NCI-H345 treated with DMSO at 0.1 percent for 48 hours (cell line): ENCODE data around the gene VAC14.
A peak's percentile ranks its signal among the peaks of the same experiment; 100 is the strongest.

Experiments used
- DNase-seq: peaks from one replicate; lab custom pipeline; 2025; ENCODE audit not compliant: unreplicated experiment; lab: John Stamatoyannopoulos, UW

The VAC14 gene

DNA sequence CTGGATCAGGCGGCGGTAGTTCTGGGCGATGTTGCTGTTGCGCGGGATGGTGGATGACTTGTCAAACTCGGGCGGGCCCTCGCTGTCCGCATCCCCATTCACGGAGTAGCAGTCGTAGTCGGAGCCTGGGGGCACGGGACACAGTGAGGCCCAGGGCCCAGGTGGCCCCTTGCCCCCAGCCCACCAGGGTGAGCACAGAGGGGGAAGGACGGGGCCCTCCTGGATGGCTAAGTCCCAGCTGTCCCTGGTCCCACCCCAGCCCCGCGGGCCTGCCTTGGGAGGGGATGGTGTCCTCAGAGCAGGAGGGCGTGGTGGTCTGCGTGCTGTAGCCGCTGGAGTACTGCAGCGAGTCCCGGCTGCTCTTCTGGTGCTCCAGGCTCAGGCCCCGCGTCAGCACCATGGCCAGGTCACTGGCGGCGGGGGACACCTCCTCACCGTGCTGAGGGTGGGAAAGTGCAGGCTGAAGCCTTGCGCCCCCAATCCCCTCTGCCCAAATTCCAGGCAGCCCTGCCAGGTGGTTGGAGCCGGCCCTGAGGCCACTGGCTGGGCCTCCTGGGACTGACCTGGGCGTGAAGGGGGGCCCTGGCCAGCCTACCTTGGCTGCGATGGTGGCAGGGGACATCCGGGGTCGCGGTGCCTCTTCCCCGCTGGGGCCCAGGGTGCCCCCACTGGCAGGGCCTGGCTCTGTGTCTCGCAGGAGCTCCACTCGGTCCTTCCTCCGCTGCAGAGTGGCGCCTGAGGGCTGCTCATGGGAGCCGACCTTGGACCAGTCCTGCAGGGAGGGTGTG lies 136.4 kb downstream of the VAC14 start:
- DNase-seq, result no peak

DNA sequence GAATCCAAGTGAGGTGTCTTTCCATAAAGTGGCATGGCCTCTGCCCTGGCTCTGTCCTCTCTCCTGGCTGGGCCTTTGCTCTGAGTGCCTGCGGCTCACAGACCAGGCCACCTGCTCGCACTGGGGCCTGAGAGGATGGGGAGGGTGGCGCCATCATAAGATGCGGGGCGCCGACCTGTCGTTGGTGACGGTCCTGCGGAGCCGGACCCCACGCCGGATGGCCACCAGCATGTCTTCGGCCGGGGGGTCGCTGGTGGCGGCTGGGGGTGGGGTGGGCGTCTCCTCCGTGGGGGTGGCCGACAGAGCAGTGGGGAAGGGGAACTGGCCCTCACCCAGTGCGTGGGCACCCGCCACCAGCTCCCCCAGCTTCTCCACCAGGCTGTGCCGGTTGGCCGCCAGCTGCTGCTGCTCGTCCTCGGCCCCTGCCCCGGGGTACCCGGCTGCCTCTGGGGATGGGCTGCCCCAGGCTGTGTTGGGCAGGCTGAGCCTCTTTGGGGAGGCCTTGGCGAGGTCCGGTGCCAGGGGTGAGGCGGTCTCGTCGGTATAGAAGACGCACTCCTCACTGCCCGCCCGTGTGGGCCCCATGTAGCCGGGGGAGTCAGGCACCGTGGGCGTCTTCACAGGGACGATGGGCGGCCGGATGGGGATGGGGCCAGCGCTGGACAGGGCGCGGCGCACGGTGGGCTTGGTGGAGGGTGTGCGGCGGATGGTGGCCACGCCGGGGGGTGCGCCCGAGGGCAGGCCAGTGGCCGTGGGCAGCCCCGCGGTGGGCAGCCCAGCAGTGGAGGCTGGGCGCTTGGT lies 137.2 kb downstream of the VAC14 start:
- no peak for DNase-seq

DNA sequence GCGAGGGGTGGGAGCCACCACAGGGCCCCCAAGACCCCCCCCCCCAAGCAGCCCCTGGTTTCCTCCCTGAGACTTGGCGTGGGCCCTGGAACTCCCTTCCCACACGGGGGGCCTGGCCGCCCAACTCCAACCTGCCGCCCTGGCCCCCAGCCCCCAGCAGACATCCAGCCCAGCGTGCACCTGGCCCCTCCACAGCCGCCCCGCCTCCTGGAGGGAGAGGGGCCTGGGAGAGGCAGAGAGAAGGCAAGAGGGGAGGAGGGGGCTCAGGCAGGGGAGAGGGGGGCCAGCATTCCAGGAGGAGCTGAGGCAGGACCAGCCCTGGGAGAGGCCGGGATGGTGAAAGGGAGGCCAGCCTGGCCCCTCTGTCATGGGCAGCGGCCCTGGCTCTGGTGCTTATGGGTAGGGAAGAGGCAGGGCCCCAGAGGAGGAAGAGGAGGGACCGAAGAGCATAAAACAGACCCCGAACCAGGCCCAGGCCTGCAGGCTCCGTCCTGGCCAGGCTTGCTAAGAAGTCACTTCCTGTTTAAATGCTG lies 137.9 kb downstream of the VAC14 start:
- DNase-seq, result no peak

DNA sequence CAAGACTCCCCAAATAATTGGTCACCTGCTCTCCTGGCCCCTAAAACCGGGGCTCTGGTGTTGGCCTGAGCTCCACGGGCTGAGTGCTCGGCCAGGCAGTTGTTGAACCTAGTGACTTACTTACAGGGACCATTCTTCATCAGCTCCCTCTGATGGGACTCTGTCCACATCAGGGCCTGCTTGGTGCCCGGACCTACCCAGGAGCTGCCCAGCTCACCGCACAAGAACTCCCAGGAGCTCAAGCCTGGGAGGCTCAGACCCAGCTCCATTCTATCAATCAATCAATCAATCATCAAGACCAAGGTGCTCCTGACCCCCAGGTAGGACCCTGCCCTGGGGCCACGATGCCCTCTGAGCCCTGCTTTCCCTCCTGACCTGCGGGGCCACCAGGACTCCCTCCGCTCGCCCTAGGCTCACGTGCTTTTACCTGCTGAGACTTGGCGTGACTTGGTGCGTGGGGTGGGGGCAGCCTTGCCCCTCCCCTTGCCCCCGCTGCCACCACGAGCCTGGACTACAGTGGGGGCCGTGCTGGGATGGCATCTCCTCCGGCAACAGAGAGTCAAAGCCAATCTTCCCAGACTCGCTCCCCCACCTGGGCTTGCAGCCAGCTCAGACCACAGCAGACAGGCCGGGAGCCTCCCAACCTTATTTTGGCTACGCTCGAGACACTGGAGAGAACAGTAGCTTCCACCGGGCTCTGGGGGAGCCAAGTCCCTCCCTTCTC lies 138.9 kb downstream of the VAC14 start:
- no peak for DNase-seq

DNA sequence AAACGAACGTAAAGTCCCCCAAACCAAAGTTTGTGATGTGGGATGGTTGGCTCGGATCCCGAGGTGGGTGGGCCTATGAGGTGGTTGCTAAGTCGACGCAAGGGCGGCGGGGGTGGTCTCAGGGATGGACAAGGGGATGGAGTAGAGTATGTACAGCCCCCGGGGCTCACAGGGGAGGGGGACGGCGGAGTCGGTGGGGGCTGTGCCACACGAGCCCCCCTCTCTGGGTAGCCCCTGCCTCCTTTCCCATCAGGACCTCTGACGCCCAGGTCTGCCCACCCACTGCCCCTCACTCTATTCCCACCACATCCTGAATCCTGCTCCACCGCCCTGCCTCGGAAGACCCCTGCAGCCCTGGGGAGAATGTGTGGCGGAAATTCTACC lies 139.4 kb downstream of the VAC14 start:
- no peak for DNase-seq

DNA sequence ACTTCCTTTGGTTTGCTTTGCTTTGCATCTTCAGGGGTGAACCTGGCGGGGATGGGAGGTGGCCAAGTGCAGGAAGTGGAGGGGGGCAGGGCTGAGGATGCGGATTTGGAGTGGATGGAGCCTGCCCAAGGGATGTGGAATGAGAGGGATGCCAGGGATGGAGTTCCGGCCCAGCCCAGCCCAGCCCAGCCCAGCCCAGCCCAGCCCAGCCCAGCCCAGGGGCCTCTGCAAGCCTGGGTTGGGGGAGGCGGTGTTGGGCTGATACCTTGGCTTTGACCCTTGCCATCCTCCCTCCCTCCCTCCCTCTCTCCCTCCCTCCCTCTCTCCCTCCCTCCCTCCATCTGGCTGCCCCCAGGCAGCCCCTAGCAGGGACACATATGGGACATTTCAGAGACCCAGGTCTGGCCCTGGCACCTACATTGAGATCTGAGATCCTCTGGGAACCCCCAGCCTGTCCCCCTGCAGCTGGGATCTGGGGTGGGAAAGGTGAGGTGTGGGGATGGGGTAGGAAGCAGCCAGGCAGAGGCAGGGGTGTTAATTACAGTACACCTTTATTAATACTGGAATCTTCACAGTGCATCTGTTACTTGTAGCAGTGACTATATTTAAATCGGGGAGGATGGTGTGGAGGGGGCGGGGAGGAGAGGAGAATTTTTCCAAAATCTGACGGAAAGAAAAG lies 140.1 kb downstream of the VAC14 start:
- no peak for DNase-seq

DNA sequence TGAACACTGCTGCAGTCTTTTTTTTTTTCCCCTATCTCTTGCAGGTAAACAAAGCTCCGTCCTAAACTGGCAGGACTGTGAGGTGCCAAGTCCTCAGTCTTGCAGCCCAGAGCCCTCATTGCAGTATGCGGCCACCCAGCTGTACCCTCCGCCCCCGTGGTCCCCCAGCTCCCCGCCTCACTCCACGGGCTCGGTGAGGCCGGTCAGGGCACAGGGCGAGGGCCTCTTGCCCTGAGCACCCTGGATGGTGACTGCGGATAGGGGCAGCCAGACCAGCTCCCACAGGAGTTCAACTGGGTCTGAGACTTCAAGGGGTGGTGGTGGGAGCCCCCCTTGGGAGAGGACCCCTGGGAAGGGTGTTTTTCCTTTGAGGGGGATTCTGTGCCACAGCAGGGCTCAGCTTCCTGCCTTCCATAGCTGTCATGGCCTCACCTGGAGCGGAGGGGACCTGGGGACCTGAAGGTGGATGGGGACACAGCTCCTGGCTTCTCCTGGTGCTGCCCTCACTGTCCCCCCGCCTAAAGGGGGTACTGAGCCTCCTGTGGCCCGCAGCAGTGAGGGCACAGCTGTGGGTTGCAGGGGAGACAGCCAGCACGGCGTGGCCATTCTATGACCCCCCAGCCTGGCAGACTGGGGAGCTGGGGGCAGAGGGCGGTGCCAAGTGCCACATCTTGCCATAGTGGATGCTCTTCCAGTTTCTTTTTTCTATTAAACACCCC lies 140.8 kb downstream of the VAC14 start:
- DNase-seq, result no peak

DNA sequence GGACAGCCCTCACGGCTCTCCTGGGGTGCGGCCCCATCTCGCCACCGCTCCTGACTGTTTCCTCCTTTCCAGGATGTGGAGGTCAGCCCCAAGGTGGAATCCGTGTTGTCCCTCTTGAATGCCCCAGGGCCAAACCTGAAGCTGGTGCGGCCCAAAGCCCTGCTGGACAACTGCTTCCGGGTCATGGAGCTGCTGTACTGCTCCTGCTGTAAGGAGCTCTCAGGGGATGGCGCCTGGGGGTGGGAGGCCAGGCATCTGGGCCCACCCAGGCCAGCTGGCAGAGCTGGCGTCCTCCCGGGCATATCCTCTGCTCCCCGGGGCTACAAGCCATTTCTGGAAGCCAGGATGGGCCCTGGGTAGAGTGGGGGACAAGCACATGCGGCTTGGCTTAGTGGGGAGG lies 141.4 kb downstream of the VAC14 start:
- no peak for DNase-seq

DNA sequence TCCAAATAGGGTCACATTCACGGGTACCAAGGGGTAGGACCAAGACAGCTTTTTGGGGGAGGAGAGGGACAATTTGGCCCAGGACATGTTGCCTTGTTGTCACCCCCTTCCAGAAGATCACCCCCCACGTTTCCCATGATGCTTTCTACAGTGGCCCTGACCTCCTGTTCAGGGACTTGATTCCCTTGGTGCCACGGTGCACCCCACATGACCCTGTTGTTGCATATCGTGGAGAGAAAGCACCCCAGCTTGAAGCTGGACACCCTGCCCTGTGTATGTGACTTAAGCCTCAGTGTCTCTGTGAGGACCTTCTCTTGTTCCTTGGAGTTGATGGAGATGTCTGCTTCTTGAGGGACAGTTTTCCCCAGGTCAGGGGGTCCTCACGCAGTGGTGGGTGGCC lies 142.0 kb downstream of the VAC14 start:
- no peak for DNase-seq

DNA sequence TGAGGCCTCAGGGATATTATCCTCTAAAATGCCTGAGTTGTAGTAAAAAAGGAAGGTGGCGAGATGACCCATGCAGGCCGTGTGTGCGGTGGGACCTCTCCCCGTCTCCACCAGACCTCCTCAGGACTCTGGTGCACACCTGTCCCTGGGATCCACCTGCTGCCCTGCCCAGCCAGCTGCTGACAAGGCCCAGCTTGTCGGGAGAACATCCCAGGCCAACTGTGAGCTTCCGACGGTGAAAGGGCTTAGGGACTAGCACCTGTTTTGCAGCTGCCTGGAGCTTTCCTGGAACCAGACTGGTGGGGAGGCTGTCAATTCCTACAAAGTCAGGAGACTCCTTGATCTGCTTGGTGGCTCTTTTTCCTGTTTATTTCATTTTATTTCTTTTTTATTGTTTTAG lies 143.0 kb downstream of the VAC14 start:
- DNase-seq, result no peak

DNA sequence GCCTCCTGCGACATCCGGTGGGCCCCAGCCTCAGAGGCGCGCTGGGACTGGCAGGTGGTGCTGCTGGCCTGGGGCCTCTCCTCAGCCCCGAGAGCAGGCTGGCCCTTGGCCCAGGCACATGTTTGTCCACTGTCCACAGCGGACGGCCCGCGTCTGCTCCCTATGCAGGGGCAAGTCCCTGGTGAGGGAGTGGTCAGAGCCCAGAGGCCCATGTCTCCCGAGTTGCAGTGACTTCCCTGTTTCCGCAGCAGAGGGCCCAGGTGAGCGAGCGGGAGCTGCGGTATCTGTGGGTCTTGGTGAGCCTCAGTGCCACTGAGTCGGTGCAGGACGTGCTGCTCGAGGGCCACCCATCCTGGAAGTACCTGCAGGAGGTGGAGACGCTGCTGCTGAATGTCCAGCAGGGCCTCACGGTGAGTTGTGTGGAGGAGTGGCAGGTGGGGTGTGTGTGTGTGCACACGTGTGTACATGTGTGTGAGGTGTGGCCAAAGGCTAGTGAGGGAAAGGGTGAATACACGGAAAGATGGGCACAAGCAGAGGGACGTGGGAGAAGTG lies 144.2 kb downstream of the VAC14 start:
- DNase-seq, result no peak

DNA sequence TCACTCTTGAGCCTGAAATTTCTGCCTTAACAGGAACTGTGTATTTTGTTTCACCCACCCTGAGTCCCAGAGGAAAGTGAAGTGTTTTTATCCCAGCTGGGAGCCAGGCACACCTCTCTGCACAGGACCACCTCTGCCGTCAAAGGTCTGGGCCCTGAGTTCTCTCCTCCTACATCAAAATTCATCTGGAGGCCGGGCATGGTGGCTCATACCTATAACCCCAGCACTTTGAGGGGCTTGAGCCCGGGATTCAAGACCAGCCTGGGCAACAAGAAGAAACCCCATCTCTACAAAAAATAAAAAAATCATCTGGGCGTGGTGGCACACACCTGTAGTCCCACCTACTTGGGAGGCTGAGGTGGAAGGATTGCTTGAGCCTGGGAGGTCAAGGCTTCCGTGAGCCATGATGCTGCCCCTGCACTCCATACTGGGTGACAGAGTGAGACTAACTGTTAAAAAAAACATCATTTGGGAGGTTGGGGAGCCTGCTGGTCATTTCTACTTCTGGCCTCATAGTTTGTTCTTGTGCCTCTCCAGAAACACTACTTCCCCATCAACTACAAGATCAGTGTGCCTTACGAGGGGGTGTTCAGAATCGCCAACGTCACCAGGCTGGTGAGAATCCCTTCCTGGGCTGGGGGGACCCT lies 144.8 kb downstream of the VAC14 start:
- no peak for DNase-seq

DNA sequence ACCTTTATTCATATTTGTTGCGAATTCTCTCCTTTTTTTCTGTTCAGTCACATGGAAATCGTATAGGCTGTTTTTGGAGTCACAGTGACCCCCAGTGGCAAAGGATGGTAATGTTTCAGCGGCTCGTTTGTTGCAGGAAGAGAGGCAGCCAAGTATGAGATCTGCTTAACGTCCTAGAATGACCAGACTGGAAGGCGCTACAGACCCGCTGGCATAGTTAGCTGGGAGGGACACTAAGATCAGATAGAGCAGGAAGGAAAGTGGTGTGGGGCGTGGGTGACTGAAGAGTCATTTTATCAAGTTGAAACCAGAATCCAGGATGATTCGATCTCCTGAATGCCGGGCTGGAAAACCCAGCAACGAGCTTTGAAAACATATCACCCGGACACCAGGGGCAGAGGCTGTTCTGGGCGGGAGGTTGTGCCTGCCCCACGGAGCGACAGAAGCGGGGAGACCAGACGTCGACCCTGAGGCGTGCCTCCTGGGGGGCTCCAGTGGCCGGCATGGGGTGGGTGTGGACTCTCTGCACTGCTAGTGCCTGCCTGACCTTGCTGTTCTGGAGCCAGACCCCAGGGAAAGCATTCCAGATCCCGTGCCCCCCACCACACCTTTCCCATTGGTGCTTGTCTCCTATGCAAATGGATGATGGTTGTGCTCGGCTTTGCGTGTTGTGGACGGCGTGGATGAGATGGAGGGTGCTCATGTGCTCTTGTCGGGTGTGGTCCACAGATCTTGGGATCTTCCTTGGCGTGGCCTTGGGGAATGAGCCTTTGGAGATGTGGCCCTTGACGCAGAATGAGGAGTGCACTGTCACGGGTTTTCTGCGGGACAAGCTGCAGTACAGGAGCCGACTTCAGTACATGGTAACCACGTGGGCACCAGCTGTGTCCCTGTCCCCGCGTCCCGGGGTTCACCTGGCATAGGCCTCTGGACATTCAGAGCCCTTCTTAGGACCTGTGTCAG lies 146.9 kb downstream of the VAC14 start:
- peak; percentile 30 for DNase-seq

DNA sequence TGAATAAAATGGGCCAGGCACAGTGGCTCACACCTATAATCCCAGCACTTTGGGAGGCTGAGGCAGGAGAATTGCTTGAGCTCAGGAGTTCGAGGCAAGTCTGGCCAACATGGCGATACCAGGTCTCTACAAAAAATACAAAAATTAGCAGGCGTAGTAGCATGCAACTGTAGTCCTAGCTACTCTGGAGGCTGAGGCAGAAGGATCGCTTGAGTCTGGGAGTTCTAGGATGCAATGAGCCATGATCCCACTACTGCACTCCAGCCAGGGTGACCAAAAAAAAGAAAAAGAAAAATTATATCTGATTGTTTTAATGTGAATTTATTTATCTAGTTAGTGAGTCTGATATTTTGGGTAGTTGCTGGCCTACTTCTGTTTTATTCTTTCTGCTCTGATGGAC lies 147.6 kb downstream of the VAC14 start:
- no peak for DNase-seq

DNA sequence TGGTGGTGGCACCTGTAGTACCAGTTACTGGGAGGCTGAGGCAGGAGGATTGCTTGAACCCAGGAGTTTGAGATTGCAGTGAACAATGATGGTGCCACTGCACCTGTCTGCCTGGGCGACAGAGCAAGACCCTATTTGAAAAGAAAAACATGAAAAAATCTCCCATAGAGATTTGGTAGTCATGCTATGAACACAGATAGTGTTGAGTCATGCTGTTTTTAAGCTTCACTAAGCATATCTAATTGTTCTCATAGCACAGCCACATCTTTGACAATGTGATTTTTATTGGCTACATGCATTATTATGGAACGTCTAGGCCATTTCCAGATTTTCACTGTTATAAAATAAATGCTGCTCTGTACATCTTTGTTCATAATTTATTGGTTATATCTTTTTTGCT lies 148.6 kb downstream of the VAC14 start:
- DNase-seq, result no peak

DNA sequence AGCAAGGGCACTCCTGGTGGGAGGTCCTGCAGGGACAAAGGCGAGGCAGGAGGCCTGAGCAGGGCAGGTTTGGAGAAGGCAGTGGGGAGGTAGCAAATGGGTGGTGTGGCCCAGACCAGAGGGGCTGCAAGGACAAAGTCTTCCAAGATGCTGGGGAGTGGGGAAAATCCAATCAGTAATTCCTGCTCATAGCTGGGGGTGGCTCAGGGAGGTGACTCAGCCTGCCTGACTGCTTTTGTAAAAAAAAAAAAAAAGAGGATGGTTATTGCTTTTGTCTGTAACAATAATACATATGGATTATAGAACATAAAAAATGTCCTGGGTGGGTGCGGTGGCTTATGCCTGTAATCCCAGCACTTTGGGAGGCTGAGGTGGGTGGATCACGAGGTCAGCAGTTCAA lies 149.4 kb downstream of the VAC14 start:
- DNase-seq, result no peak

DNA sequence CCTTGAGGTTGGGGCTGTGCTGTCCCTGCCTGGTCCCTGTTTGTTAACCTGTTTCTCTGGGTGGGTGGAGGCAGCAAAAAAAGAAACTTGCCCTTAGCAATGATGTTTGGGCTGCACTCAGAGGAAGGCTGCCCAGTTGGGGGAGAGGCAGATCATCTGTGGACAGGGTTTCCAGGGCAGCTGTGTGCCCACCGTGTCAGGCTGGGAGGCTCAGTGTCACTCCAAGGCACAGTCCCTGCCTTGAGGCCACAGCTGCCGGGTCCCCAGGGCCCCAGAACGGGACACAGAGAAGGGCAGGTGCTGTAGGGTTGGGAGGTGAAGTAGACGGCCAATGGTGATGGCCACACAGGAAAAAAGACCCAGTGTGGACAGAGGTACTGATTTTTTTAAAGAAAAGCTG lies 150.7 kb downstream of the VAC14 start:
- DNase-seq, result no peak

DNA sequence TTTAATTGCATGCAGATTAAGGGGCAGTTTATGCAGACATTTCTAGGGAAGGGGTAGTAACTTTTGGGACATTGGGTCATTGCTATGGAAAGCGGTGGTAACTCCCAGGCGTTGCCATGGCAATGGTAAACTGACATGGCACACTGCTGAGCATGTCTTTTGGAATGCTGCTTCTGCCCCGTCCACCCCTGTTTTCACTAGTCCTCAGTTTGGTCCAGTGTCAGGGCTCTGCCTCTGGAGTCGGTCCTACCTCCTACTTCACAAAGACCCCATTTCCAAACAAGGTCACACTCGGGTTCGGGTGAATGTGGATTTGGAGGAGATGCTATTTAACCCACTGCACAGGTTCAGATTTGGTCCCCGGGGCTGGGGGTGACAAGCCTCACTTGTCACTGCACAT lies 151.7 kb downstream of the VAC14 start:
- no peak for DNase-seq

DNA sequence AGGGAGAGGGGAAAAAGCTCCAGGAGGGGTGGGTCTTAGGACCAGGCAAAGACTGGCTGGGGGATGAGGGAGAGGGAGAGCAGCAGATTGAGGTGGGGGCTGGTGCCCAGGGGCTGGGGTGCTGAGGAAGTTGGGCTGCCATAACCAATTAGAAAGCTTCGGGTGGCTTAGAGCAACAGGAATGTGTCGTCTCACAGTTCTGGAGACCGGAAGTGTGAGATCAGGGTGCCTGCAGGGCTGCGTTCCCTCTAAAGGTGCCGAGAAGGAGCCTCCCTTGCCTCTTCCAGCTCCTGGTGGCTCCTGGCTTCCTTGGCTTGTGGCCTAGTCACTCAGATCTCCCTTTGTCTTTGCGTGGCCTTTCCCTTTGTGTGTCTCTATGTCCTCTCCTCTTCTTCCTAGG lies 152.4 kb downstream of the VAC14 start:
- no peak for DNase-seq
